Iris pigment epithelial cell (primary cell): ENCODE data around the gene ARVCF.
A peak's percentile ranks its signal among the peaks of the same experiment; 100 is the strongest.

Experiments used
- DNase-seq: peaks from one replicate; pipeline ENCODE4 v3.0.0-alpha.2; 2011; ENCODE audit warnings: low read depth

The ARVCF gene

GRCh38 chr22:20015971-20016733 lies 471 bp downstream of the ARVCF start:
- DNase-seq, result no peak

- no peak for DNase-seq
These were observed 1.4 kb downstream of the ARVCF start for GRCh38 chr22:20015187-20015625.

GRCh38 chr22:20014526-20015186 lies 2.0 kb downstream of the ARVCF start:
- DNase-seq, result no peak

DNA sequence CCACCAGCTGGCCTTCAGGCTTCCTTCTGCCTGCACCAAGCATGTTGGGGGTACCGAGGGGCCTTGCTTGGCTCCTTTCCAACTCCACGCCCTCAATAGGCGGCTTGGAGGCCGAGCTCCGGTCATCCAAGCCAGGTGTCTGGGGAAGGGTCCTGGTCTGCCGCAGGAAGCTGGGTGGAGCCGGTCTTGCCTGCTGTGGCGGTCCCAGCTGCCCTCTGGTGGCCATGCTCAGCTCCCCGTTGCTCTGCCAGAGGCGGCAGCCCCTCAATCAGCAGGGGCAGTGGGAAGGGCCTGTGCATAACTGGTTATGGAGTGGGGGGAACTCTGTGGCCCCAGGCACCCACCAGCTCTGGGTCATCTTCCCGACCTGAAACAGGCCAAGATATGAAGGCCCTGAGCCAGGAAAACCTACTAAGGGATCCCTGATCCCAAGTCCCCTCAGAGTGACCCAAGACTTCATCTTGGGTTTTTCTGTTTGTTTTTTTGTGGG lies 3.2 kb downstream of the ARVCF start:
- peak; percentile 49 for DNase-seq

DNA sequence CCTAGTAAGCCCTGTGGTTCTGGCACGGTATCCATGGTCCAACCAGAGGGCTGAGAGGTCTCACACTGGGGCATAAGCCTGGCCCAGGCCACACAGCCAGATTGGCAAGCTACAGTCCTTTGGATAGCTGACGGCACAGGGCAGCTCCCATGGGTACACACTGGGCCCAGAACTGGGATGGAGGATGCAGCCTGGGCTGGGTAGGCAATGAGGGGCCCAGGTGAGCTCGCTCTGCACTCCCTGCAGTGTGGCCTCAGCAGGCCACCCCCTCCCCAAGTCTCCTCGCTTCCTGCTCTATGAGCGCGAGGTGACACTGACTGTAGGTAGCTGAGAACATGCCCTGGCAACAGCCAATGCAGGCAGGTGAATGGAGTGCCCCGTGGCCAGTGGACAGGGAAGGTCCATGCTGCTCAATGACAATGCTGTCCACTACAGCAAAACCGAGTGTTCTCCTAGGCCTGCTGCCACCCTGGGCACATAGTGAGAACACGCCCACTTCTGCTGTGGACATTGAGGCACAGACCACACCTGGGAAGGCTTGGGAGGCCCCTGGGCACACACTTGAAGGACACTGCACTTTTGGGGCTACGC lies 3.8 kb downstream of the ARVCF start:
- no peak for DNase-seq

GRCh38 chr22:20011993-20012740 lies 4.5 kb downstream of the ARVCF start:
- no peak for DNase-seq

GRCh38 chr22:20011123-20011992 lies 5.3 kb downstream of the ARVCF start:
- DNase-seq, result no peak

DNA sequence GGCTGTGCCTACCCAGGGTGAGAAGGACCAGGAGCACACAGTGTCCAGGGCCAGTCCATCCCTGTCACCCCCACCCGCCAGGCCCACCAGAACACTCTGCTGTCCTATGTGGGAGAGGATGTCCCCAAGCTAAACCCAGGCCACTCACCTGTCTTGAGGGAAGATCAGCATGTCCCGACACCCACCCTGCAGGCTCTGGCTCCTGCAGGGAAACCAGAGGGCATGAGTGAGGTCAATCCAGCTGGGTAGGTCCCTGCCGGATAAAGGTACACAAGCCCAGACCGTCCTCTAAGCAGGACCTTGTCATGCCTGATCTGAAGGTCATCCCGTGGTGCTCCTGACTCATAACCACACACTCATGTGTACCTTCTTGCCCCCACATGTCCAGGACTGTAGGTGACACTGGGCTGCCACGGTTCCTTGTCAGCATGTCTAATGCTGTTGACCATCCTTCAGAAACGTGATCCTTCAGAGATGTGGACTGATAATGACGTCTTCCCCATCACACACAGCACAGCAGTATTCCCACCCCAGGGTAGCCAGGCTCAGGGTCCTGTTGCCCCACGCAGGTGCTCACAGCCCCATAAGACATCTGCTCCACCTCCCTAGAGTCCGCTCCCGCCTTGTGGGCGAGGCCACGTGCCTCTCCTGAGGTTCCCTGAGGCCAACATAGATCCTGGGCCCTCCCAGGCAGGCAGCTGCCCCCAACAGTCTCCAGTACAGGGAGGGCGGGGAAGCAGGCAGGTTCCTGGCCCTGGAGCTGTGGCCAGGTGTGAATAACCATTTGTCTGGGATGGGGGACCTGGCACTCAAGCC lies 6.1 kb downstream of the ARVCF start:
- DNase-seq, result no peak

- no peak for DNase-seq
These were observed 6.9 kb downstream of the ARVCF start for GRCh38 chr22:20009582-20010306.

GRCh38 chr22:20009018-20009491 lies 7.6 kb downstream of the ARVCF start:
- no peak for DNase-seq

GRCh38 chr22:20008221-20008995 lies 8.2 kb downstream of the ARVCF start:
- no peak for DNase-seq

DNA sequence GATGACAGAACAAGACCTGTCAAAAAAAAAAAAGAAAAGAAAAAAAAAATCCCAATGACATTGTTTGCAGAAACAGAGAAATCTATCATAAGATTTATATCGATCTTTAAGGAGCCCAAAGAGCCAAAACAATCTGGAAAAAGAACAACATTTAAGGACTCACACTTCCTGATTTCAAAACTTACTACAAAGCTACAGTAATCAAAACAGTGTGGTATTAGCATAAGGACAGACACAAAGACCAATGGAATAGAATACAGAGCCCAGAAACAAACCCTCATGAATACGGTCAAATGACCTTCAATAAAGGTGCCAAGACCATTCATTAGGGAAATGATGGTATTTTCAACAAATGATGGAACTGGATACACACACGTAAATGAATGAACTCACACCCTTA lies 12.2 kb downstream of the ARVCF start:
- no peak for DNase-seq

DNA sequence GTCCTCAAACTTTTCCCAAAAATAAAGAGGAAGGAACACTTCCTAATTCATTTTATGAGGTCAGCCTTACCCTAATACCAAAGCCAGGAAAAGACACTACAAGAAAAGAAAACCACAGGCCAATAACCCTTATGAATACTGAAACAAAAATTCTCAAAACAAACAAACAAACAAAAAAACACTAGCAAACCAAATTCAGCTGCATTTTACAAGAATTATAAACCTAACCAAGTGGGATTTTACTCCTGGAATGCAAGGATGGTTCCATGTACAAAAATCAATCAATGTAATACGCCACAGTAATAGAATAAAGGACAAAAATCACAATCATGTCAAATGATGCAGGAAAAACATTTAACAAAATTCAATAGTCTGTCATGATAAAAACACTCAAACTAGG lies 13.3 kb downstream of the ARVCF start:
- no peak for DNase-seq

- no peak for DNase-seq
These were observed 14.0 kb downstream of the ARVCF start for GRCh38 chr22:20002636-20003035.

DNA sequence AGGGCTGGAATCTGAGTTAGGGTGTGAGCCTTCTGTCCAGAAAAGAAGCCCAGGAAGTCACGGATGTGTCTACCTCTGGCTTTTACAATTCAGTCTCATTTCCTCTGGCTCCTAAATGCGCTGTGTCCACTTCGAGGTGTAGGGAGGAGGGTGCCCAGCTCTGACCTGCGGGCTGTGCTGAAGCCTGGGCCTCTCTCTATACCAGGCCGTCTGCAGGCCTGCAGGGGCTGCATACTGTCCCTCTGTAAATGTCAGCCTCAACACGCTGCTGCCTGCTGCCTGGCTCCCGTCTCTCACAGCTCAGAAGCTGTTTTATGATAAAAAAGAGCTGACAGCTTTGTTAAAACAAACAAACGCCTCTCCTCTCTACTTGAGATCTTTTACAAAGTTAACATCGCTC lies 14.5 kb downstream of the ARVCF start:
- DNase-seq, result no peak

DNA sequence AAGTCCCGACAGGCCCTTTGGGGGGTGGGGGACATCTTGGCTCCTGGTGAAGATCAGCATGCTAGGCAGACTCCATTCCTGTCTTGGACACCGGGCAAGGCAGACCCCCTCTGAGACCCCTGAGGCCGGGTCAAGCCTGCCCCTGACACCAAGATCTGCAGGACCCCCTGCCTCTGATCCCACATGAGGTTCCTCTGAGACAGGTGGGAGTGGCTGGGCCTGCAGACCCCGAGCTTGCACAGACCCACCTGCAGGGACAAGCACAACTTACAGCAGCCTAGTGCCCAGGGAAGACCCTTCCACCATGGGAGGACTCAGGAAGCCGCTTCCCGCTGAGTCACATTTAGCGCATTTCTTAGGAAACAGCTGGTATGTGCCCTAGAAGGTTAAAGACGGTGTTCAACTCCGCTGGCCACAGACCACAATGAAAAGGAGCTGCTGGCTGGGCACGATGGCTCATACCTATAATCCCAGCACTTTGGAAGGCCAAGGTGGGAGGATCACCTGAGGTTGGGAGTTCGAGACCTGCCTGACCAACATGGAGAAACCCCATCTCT lies 15.5 kb downstream of the ARVCF start:
- peak; percentile 49 for DNase-seq

- no peak for DNase-seq
These were observed 16.2 kb downstream of the ARVCF start for GRCh38 chr22:20000246-20001081.
